Tibial artery (tissue), 4 donors: Measurements from ENCODE around the gene IRAK3.

Experiments
- DNase-seq, 2 donors: peaks; one replicate each; pipeline ENCODE4 v3.0.0-alpha.2; 2019
- H3K27ac ChIP-seq, 2 donors: fragments of 200-600 bp; sonication (generic) in 1 of 2; 1 replicate in 1 of 2; 2 replicates in 1 of 2; pipeline ENCODE4 v1.5.1; 2018 to 2019; ENCODE audit warnings: mild to moderate bottlenecking in 1 of 2
- H3K27me3 ChIP-seq, 2 donors: fragments of 200-600 bp; sonication (generic) in 1 of 2; one replicate each; pipeline versions ENCODE4 v1.5.1 to v1.6.0; 2016 to 2019
- H3K36me3 ChIP-seq, 3 donors: fragments of 200-600 bp; sonication (generic) in 2 of 3; one replicate each; pipeline ENCODE4 v1.5.1; 2016 to 2019; ENCODE audit warnings: mild to moderate bottlenecking in 2 of 3
- H3K4me1 ChIP-seq, 4 donors: fragments of 200-600 bp; sonication (generic) in 2 of 4; 1 replicate in 3 of 4; 2 replicates in 1 of 4; pipeline ENCODE4 v1.5.1; 2016 to 2019
- H3K4me3 ChIP-seq, 2 donors: fragments of 200-600 bp; sonication (generic) in 1 of 2; 1 replicate in 1 of 2; 2 replicates in 1 of 2; pipeline ENCODE4 v1.5.1; 2018 to 2019; ENCODE audit warnings: mild to moderate bottlenecking in 2 of 2
- H3K9me3 ChIP-seq, 3 donors: fragments of 200-600 bp; sonication (generic) in 1 of 3; one replicate each; pipeline ENCODE4 v1.5.1; 2016 to 2019
- intact Hi-C: fragments of 100-400 bp; cut with DNase I; formaldehyde crosslinking; loops from one replicate; pipeline ENCODE4 v1.15.0; 2023; ENCODE audit warnings: low total_unique reads
- TF ChIP-seq, protein P1 (sequence below), 2 experiments: fragments of 200-600 bp in 1 of 2; fragments of 450-650 bp in 1 of 2; IDR thresholded peaks; one replicate each; pipeline ENCODE4 v1.5.1; 2017 to 2019; ENCODE audit warnings: antibody characterized with exemption in 2 of 2, mild to moderate bottlenecking in 1 of 2, moderate library complexity in 1 of 2

The IRAK3 gene

DNA sequence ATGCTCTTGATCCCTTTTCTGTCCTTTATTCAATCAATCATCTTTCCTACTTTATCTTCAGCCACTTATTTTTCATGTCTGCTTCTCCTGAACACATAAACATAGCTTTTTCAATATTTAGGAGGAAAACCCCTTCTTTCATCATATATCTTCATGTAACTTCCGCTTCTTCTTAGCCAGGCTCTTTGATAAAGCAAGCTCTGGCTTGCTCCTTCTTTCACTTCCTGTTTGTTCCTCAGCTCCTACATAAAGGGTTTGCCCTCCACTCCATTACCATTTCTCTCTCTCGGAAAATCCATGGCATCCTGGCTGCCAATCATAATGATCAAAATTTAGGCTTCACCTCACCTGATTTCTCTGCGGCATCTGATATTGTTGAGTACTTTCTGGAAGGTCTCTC lies 79.5 kb downstream of the IRAK3 start:
- no peaks in the 10 kb centered on the region for H3K36me3 ChIP-seq
- intact Hi-C loops, result no loop called here
- no peaks in the 10 kb centered on the region for H3K9me3 ChIP-seq
- no peak overlapping the region for H3K27ac ChIP-seq
- H3K4me1 ChIP-seq, result no peaks in the 10 kb centered on the region
- H3K4me3 ChIP-seq, result no peak overlapping the region
- TF ChIP-seq, protein P1, sequence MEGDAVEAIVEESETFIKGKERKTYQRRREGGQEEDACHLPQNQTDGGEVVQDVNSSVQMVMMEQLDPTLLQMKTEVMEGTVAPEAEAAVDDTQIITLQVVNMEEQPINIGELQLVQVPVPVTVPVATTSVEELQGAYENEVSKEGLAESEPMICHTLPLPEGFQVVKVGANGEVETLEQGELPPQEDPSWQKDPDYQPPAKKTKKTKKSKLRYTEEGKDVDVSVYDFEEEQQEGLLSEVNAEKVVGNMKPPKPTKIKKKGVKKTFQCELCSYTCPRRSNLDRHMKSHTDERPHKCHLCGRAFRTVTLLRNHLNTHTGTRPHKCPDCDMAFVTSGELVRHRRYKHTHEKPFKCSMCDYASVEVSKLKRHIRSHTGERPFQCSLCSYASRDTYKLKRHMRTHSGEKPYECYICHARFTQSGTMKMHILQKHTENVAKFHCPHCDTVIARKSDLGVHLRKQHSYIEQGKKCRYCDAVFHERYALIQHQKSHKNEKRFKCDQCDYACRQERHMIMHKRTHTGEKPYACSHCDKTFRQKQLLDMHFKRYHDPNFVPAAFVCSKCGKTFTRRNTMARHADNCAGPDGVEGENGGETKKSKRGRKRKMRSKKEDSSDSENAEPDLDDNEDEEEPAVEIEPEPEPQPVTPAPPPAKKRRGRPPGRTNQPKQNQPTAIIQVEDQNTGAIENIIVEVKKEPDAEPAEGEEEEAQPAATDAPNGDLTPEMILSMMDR (IDR thresholded peaks at IDR 0.05), result no peak
- no peak for DNase-seq
- H3K27me3 ChIP-seq, result no peaks in the 10 kb centered on the region

DNA sequence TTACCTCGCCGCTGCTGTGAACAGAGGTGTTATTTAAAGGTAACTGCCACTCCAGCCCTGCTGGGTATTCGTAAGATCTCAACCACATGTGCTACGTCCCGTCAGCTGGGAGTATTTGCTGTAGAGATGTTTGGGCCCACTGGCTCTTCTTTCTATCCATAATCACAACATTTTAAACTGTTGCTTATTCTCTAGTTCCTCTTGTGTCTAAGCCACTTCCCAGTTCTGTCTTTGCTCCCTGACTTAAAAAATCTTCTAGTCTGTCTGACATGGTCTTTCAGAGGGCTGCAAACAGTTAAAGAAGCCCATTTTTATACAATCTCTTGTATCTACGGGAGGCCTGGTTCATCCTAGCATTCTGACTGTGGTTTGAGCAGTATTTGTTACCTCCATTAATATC lies 80.1 kb downstream of the IRAK3 start:
- DNase-seq, result no peak
- H3K9me3 ChIP-seq, result no peaks in the 10 kb centered on the region
- no peaks in the 10 kb centered on the region for H3K27me3 ChIP-seq
- H3K4me1 ChIP-seq, result no peaks in the 10 kb centered on the region
- H3K36me3 ChIP-seq, result no peaks in the 10 kb centered on the region
- TF ChIP-seq, protein P1 (IDR thresholded peaks at IDR 0.05), result no peak
- no peak overlapping the region for H3K4me3 ChIP-seq
- intact Hi-C loops, result no loop called here
- H3K27ac ChIP-seq, result no peak overlapping the region

DNA sequence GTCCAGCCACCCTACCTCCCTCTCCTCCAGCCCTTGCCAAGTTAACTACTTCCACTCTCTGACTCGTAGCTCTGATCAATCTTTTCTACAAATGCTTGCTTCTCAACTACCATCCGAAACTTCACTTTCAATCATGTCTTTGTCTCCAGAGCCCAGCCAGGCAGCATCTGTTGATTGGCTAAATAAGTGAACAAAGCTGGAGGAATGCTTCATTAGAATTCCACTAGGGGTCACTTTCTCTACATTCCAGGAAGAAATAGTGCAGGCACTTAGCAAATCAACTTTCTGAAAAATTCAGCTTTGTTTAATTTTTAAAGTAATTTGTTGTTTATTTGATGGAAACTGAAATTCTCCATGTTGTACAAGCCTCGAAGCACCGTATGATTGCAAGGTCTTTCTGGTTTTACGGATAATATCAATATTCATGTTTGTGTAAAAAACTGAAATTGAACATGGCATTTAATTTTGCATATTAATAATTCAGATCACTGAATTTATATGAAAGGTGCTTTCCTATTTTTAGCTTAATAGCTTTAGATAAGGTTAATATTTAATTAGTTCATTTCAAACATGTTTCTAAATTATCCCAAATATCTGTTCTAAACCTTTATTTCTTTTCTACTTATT lies 80.9 kb downstream of the IRAK3 start:
- no peak for DNase-seq

DNA sequence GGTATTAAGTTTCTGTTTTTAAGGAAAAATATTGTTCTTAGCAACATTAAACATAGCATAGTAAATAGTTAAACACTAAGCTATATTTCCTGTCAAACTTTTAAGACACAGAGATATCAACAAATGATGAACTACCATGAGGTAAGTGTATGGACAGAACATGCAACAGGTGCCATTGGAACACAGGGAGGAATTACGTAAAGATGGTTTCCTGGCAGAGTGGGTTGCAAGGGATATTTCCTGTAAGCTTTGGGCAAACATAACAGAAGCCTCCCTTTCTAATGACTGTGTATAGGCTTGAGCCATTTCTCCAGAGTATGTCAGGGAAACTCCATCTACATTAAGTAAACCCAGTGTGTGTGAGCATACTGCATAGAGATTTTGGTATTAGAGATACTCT lies 81.6 kb downstream of the IRAK3 start:
- Histone ChIP-seq H3K27me3 (no peaks in the 10 kb centered on the region), H3K27ac (no peak overlapping the region), H3K9me3 (no peaks in the 10 kb centered on the region), H3K4me3 (no peak overlapping the region), H3K36me3 (no peaks in the 10 kb centered on the region), H3K4me1 (no peaks in the 10 kb centered on the region)
- intact Hi-C loops, result loop anchor here (5.0 kb wide), 1 partner anchor 432 kb away; no protein-coding TSS in a partner anchor
- no peak for DNase-seq
- TF ChIP-seq, protein P1 (IDR thresholded peaks at IDR 0.05), result no peak

More for the DNA sequence above, 80.9 kb downstream of the IRAK3 start:
- no peaks in the 10 kb centered on the region for H3K4me1 ChIP-seq
- TF ChIP-seq, protein P1 (IDR thresholded peaks at IDR 0.05), result peak; percentile 46 to 56
- intact Hi-C loops, result loop anchor here (5.0 kb wide), 1 partner anchor 432 kb away; no protein-coding TSS in a partner anchor
- H3K27ac ChIP-seq, result no peak overlapping the region
- no peaks in the 10 kb centered on the region for H3K9me3 ChIP-seq
- no peaks in the 10 kb centered on the region for H3K27me3 ChIP-seq
- no peaks in the 10 kb centered on the region for H3K36me3 ChIP-seq
- no peak overlapping the region for H3K4me3 ChIP-seq

DNA sequence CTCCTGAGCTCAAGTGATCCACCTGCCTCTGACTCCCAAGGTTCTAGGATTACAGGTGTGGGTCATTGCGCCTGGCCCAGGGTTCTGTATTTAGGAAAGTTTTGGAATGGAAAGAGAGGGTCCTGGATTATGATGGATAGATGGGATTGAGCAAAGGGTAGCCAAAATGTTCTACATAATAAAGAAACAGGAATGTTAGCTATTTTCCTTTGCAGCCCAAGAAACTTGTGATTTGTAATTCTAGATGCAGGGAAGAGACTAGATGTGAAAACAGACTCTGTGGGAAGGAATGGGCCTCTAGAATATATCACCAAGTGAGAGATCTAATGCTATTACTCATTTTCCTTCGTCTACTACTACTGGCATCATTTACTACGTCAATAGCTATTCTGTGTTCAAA lies 83.6 kb downstream of the IRAK3 start:
- no peaks in the 10 kb centered on the region for H3K27me3 ChIP-seq
- no peaks in the 10 kb centered on the region for H3K4me1 ChIP-seq
- TF ChIP-seq, protein P1 (IDR thresholded peaks at IDR 0.05), result no peak

More for the DNA sequence above, 83.6 kb downstream of the IRAK3 start:
- Histone ChIP-seq H3K9me3 (no peaks in the 10 kb centered on the region), H3K36me3 (no peaks in the 10 kb centered on the region), H3K4me3 (no peak overlapping the region), H3K27ac (no peak overlapping the region)
- intact Hi-C loops, result loop anchor here (5.0 kb wide), 1 partner anchor 430 kb away; no protein-coding TSS in a partner anchor
- DNase-seq, result no peak
